Stimulated activated CD4-positive, alpha-beta T cell treated with anti-CD3 and anti-CD28 coated beads, Interleukin-12 subunit alpha, Interleukin-12 subunit beta, amount 100 ng/mL, for 4 hours (primary cell): ENCODE measurements around the gene H3-3A.

Experiments used
- DNase-seq: peaks from one replicate; pipeline ENCODE4 v3.0.0-alpha.2; 2020

H3-3A gene

GRCh38 chr1:226054519-226055327 lies 7.8 kb upstream of the H3-3A start:
- DNase-seq, result no peak

GRCh38 chr1:226059709-226060108 lies 2.8 kb upstream of the H3-3A start:
- DNase-seq, result no peak

GRCh38 chr1:226060427-226060826 lies 2.1 kb upstream of the H3-3A start:
- DNase-seq, result no peak

GRCh38 chr1:226061068-226061840 lies 1.3 kb upstream of the H3-3A start:
- DNase-seq, result no peak

- DNase-seq, result peak; percentile 22
Measured at GRCh38 chr1:226061841-226062557, 517 bp upstream of the H3-3A start.

GRCh38 chr1:226063224-226063976 lies 884 bp downstream of the H3-3A start:
- peak; percentile 32 for DNase-seq

- DNase-seq, result no peak
Measured at GRCh38 chr1:226063977-226064815, 1.7 kb downstream of the H3-3A start.

- no peak for DNase-seq
Measured at GRCh38 chr1:226064816-226065248, 2.3 kb downstream of the H3-3A start.

- DNase-seq, result no peak
Measured at GRCh38 chr1:226066415-226067078, 4.0 kb downstream of the H3-3A start.

- no peak for DNase-seq
Measured at GRCh38 chr1:226069811-226070489, 7.4 kb downstream of the H3-3A start.

GRCh38 chr1:226072347-226072746 lies 9.8 kb downstream of the H3-3A start:
- DNase-seq, result no peak

GRCh38 chr1:226073184-226073950 lies 10.9 kb downstream of the H3-3A start:
- DNase-seq, result no peak

GRCh38 chr1:226074046-226074445 lies 11.5 kb downstream of the H3-3A start:
- no peak for DNase-seq

GRCh38 chr1:226076378-226076777 lies 13.9 kb downstream of the H3-3A start:
- DNase-seq, result no peak

GRCh38 chr1:226078374-226078773 lies 15.9 kb downstream of the H3-3A start:
- no peak for DNase-seq

GRCh38 chr1:226082587-226082917 lies 20.0 kb downstream of the H3-3A start:
- no peak for DNase-seq

- DNase-seq, result no peak
Measured at GRCh38 chr1:226082959-226083301, 20.4 kb downstream of the H3-3A start.

- DNase-seq, result peak; percentile 94
Measured at GRCh38 chr1:226083302-226084101, 21.0 kb downstream of the H3-3A start.

GRCh38 chr1:226085675-226086285 lies 23.3 kb downstream of the H3-3A start:
- DNase-seq, result no peak
